ENCODE measurements around the gene SLC25A34. TPM values are rescaled to one million over a fixed set of nuclear protein-coding genes. Genes with fewer than 3 reads are reported as not detected.
A peak's percentile ranks its signal among the peaks of the same experiment; 100 is the strongest.

SLC25A34 gene
- total and polyA plus RNA-seq, 2 of the 13 experiments (the other 11 are each of a cell fraction or from before 2014, with no cell fraction given): 0.13 to 0.18 TPM

DNA sequence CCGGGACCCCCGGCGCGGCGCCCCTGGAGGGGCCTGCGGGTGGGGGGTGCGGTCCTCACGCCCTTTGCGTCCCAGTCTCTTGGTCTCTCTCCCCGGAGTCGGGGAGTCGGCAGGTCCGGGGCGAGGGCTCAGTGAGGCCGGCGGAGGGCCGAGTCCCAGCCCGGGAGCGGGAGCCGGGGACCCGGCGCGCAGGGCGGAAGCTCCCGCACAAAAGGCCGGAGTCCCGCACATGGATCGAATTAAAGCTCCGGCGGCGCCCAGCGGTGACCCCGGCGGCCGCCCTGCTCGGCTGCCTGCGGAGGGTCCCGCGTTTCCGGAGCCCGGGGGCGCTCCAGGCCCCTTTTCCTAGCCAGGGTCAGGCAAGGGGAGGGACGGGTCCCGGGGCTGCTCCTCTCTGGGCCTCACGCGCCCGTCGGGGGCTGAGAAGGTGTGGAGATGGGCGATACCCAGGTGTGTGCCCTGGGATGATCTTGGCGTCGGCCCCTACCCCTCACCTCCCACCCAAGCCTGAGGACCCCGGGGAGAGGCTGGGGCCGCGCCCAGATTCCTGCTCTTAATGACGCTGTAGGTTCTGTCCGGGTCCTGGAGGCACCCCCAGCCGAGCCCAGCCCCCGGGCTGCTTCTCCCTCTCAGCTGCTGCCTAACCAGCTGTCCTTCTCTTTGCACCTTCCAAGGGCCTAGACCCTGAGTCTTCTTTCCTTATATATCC lies 23.0 kb downstream of the SLC25A34 start (continued):
- TF ChIP-seq, protein P1, sequence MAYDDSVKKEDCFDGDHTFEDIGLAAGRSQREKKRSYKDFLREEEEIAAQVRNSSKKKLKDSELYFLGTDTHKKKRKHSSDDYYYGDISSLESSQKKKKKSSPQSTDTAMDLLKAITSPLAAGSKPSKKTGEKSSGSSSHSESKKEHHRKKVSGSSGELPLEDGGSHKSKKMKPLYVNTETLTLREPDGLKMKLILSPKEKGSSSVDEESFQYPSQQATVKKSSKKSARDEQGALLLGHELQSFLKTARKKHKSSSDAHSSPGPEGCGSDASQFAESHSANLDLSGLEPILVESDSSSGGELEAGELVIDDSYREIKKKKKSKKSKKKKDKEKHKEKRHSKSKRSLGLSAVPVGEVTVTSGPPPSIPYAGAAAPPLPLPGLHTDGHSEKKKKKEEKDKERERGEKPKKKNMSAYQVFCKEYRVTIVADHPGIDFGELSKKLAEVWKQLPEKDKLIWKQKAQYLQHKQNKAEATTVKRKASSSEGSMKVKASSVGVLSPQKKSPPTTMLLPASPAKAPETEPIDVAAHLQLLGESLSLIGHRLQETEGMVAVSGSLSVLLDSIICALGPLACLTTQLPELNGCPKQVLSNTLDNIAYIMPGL (CRISPR knock-in tag; IDR thresholded peaks at IDR 0.05; ENCODE audit: borderline replicate concordance in 1 of 2, low read depth in 1 of 2): peak in 1 of 2 experiments; percentile 41; a peak in 2 of 4 replicates
- 0 out of 2 replicates have a peak, but pooled peaks have one; percentile 17 for TF ChIP-seq ZBTB38 (CRISPR knock-in tag; IDR thresholded peaks at IDR 0.05)
- peak; percentile 37; the same call in 1 of the 2 replicates for TF ChIP-seq ZFY (CRISPR knock-in tag; IDR thresholded peaks at IDR 0.05)
- TF ChIP-seq, protein P2, sequence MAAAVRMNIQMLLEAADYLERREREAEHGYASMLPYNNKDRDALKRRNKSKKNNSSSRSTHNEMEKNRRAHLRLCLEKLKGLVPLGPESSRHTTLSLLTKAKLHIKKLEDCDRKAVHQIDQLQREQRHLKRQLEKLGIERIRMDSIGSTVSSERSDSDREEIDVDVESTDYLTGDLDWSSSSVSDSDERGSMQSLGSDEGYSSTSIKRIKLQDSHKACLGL (CRISPR knock-in tag; IDR thresholded peaks at IDR 0.05): peak; percentile 83

DNA sequence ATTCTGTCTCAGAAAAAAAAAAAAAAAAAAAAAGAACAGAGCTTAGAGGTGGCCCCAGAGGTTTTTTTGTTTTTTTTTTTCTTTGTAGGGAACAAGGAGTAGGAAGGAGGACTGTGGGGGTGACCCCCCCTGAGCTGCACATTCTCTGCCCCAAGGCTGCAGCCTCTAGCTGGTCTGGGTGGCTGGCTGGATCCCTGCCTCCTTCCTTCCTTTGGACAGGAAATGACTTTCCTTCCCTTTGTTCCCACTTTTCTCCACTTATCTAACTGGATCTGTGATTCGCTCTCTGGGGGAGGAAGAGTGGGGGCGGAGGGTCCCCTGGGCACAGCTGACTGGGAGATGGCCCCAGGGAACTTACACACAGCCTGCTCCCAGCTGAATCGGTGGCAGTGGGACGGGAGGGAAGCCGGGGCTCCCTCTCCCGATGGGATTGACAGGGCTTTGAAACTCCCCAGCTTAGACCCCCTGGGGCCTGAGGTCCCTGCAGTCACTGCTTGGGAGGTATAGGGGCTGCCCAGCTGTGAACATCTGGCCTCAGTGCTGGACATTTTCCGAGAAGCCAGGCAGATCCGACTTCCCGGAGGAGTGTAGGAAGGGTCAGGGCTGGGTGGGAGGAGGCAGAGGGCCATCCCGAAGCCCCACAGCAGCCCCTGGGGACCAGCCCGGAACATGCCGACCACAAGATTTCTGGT lies 24.6 kb downstream of the SLC25A34 start:
- no peak overlapping the region for H3K27ac ChIP-seq (ENCODE audit: extremely low read length, insufficient read depth, low read length)
- no peak for ATAC-seq
- no peak overlapping the region for H2AFZ ChIP-seq (ENCODE audit: low read length)
- H3K9ac ChIP-seq (ENCODE audit: insufficient read depth, low read depth, low read length): no peak overlapping the region
- H3K27me3 ChIP-seq (ENCODE audit: control insufficient read depth in 1 of 2, insufficient read depth in 2 of 2, low read length in 2 of 2): peaks cover 0 to 9% of the 10 kb centered on the region in 2 experiments; a peak in 2 of 5 replicates
- no peaks in the 10 kb centered on the region for H3K9me3 ChIP-seq (ENCODE audit: low read length)
- peaks cover 2% of the 10 kb centered on the region for H3K79me2 ChIP-seq (ENCODE audit: insufficient read depth, low read length)
- no peak overlapping the region; a peak in 1 of 6 replicates for H3K4me3 ChIP-seq (replicated peaks in 1 of 3; ENCODE audit: insufficient read depth in 1 of 3, low read depth in 2 of 3, low read length in 3 of 3)
- 64% methylated on average over 6 of the region's 12 CpGs for WGBS (ENCODE audit: low lambda C conversion rate)
- DNase-seq (ENCODE audit: low spot score): no peak
- in situ Hi-C loops (cut with HindIII; ENCODE audit: extremely low pct_ligation_motif_present, low pct_unique_long_range_greater_than_20kb) (no loop called here), intact Hi-C loops (cut with micrococcal nuclease; ENCODE audit: unreplicated experiment) (no loop called here)
- CTCF ChIA-PET (ENCODE audit: low intra/inter-chr PET ratio, low total read pairs): no interaction called here
- BruUV-seq (replicated peaks): no TSS peak
- TF ChIP-seq, protein P3, sequence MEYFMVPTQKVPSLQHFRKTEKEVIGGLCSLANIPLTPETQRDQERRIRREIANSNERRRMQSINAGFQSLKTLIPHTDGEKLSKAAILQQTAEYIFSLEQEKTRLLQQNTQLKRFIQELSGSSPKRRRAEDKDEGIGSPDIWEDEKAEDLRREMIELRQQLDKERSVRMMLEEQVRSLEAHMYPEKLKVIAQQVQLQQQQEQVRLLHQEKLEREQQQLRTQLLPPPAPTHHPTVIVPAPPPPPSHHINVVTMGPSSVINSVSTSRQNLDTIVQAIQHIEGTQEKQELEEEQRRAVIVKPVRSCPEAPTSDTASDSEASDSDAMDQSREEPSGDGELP (IDR thresholded peaks at IDR 0.05; ENCODE audit: borderline replicate concordance, low read depth): peak; percentile 64; the same call in 1 of the 2 replicates
- TF ChIP-seq, protein P4, sequence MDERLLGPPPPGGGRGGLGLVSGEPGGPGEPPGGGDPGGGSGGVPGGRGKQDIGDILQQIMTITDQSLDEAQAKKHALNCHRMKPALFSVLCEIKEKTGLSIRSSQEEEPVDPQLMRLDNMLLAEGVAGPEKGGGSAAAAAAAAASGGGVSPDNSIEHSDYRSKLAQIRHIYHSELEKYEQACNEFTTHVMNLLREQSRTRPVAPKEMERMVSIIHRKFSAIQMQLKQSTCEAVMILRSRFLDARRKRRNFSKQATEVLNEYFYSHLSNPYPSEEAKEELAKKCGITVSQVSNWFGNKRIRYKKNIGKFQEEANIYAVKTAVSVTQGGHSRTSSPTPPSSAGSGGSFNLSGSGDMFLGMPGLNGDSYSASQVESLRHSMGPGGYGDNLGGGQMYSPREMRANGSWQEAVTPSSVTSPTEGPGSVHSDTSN (CRISPR knock-in tag; IDR thresholded peaks at IDR 0.05): no peak
- TF ChIP-seq FOSL2 (CRISPR knock-in tag; IDR thresholded peaks at IDR 0.05) (0 out of 2 replicates have a peak, but pooled peaks have one; percentile 13), SAP130 (CRISPR knock-in tag; IDR thresholded peaks at IDR 0.05; ENCODE audit: low read depth) (peak; percentile 23; the same call in 1 of the 2 replicates), HMGA1 (CRISPR knock-in tag; conservative IDR thresholded peaks at IDR 0.05) (no peak), KLF13 (CRISPR knock-in tag; IDR thresholded peaks at IDR 0.05) (no peak)
- TF ChIP-seq, protein P5, sequence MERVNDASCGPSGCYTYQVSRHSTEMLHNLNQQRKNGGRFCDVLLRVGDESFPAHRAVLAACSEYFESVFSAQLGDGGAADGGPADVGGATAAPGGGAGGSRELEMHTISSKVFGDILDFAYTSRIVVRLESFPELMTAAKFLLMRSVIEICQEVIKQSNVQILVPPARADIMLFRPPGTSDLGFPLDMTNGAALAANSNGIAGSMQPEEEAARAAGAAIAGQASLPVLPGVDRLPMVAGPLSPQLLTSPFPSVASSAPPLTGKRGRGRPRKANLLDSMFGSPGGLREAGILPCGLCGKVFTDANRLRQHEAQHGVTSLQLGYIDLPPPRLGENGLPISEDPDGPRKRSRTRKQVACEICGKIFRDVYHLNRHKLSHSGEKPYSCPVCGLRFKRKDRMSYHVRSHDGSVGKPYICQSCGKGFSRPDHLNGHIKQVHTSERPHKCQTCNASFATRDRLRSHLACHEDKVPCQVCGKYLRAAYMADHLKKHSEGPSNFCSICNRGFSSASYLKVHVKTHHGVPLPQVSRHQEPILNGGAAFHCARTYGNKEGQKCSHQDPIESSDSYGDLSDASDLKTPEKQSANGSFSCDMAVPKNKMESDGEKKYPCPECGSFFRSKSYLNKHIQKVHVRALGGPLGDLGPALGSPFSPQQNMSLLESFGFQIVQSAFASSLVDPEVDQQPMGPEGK (CRISPR knock-in tag; IDR thresholded peaks at IDR 0.05): peak; percentile 42
- no peaks in the 10 kb centered on the region; a peak in 1 of 5 replicates for H3K36me3 ChIP-seq (replicated peaks in 1 of 2; ENCODE audit: control insufficient read depth in 1 of 2, insufficient read depth in 2 of 2, low read length in 2 of 2)
- no peak for FAIRE-seq
- peak overlapping the region; percentile 27; the same call in 1 of the 2 replicates for H3K4me2 ChIP-seq (ENCODE audit: low read depth, low read length)
- POLR2A ChIA-PET: no interaction called here
- H4K20me1 ChIP-seq (ENCODE audit: insufficient read depth, low read length): no peaks in the 10 kb centered on the region
- peaks cover 59% of the 10 kb centered on the region for H3K4me1 ChIP-seq (ENCODE audit: insufficient read depth, low read length)
